ENCODE data around the gene AATK.

The AATK gene

GRCh38 chr17:81136366-81136765, 29.7 kb downstream of the AATK start:
- peaks cover 3% of the 10 kb centered on the region for H3K27me3 ChIP-seq (ENCODE audit: insufficient read depth, insufficient read length)
- DNase-seq (ENCODE audit: low read depth, low spot score): no peak
- no peak for TF ChIP-seq SUZ12 (IDR thresholded peaks at IDR 0.05; ENCODE audit: extremely low read depth, insufficient read depth, insufficient read length)
- TF ChIP-seq ZNF274 (IDR thresholded peaks at IDR 0.05; ENCODE audit: low read depth, low read length): no peak
- TF ChIP-seq YY1 (IDR thresholded peaks at IDR 0.05; ENCODE audit: insufficient read depth, insufficient read length): no peak
- H3K4me1 ChIP-seq (ENCODE audit: insufficient read depth, insufficient read length): peaks cover 21% of the 10 kb centered on the region
- no peak overlapping the region for H3K9ac ChIP-seq (ENCODE audit: insufficient read length, low read depth)
- no peaks in the 10 kb centered on the region; the same call in 1 of the 2 replicates for H3K9me3 ChIP-seq (ENCODE audit: insufficient read depth, low read length)
- no peaks in the 10 kb centered on the region for H3K36me3 ChIP-seq (ENCODE audit: insufficient read depth, insufficient read length, low read length)
- H3K4me3 ChIP-seq (ENCODE audit: insufficient read length, low read depth): no peak overlapping the region

- H3K27me3 ChIP-seq (ENCODE audit: insufficient read depth, insufficient read length): peaks cover 3% of the 10 kb centered on the region
- H3K4me3 ChIP-seq (ENCODE audit: insufficient read length, low read depth): no peak overlapping the region
- H3K36me3 ChIP-seq (ENCODE audit: insufficient read depth, insufficient read length, low read length): no peaks in the 10 kb centered on the region
- no peaks in the 10 kb centered on the region; the same call in 1 of the 2 replicates for H3K9me3 ChIP-seq (ENCODE audit: insufficient read depth, low read length)
- TF ChIP-seq ZNF274 (IDR thresholded peaks at IDR 0.05; ENCODE audit: low read depth, low read length) (no peak), SUZ12 (IDR thresholded peaks at IDR 0.05; ENCODE audit: extremely low read depth, insufficient read depth, insufficient read length) (no peak), YY1 (IDR thresholded peaks at IDR 0.05; ENCODE audit: insufficient read depth, insufficient read length) (no peak)
- H3K4me1 ChIP-seq (ENCODE audit: insufficient read depth, insufficient read length): peaks cover 24% of the 10 kb centered on the region
- no peak overlapping the region for H3K9ac ChIP-seq (ENCODE audit: insufficient read length, low read depth)
- DNase-seq (ENCODE audit: low read depth, low spot score): no peak
These were observed 30.3 kb downstream of the AATK start for GRCh38 chr17:81135505-81136278.

- DNase-seq (ENCODE audit: low read depth, low spot score): no peak
- no peak overlapping the region for H3K4me3 ChIP-seq (ENCODE audit: insufficient read length, low read depth)
- TF ChIP-seq ZNF274 (IDR thresholded peaks at IDR 0.05; ENCODE audit: low read depth, low read length) (no peak), YY1 (IDR thresholded peaks at IDR 0.05; ENCODE audit: insufficient read depth, insufficient read length) (no peak), SUZ12 (IDR thresholded peaks at IDR 0.05; ENCODE audit: extremely low read depth, insufficient read depth, insufficient read length) (no peak)
- H3K27me3 ChIP-seq (ENCODE audit: insufficient read depth, insufficient read length): peaks cover 3% of the 10 kb centered on the region
- no peaks in the 10 kb centered on the region for H3K36me3 ChIP-seq (ENCODE audit: insufficient read depth, insufficient read length, low read length)
- peaks cover 32% of the 10 kb centered on the region for H3K4me1 ChIP-seq (ENCODE audit: insufficient read depth, insufficient read length)
- peak overlapping the region; percentile 2 for H3K9ac ChIP-seq (ENCODE audit: insufficient read length, low read depth)
- H3K9me3 ChIP-seq (ENCODE audit: insufficient read depth, low read length): no peaks in the 10 kb centered on the region; the same call in 1 of the 2 replicates
These were observed 31.8 kb downstream of the AATK start for GRCh38 chr17:81134064-81134781.

DNA sequence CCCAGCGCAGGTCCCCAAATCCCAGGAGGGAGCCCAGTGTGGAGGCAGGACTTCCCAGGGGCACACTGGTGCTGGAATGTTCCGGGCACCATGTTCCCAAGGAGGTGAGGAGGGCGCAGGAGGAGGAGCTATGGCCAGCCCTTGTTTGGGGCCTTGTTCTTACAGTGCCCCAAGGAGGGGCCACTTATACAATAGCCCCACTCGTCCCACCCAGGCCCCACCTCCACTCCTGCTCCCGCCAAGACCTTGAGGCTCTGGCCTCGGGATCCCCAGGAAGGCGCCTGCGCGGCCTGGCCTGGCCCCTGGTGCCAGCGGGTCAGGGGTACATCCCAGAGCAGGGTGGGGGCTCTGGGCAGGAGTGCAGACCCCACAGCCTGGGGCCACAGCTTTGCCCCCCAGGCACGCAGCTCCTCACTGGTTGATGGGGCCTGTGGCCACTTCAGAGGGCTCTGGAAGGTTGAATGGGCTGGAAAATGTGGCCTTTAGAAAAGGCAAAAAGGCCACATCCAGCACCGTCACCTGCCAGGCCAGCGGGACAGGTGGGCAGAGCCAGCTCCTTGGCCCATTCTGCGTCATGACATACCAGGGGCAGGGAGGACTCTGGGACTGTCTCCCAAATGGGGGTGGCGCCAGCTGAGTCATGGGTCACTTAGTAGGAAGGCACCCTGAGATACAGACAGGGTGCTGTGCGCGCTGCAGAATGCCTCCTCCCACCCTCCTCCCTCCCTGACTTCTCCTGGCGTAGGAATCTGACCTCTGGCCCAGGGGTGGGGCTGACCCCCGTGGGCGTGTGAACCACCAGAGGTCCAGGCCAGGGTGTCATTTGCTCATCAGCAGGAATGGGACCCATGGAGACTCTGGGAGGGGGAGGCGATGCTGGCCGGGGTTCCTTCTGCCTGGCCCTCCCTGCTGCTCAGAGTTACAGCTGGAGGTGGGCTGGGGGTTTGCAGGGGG, 33.0 kb downstream of the AATK start:
- H3K4me1 ChIP-seq (ENCODE audit: insufficient read depth, insufficient read length): peaks cover 39% of the 10 kb centered on the region
- no peak for DNase-seq (ENCODE audit: low read depth, low spot score)
- no peak for TF ChIP-seq ZNF274 (IDR thresholded peaks at IDR 0.05; ENCODE audit: low read depth, low read length)
- TF ChIP-seq SUZ12 (IDR thresholded peaks at IDR 0.05; ENCODE audit: extremely low read depth, insufficient read depth, insufficient read length): no peak
- no peak for TF ChIP-seq YY1 (IDR thresholded peaks at IDR 0.05; ENCODE audit: insufficient read depth, insufficient read length)
- no peaks in the 10 kb centered on the region; the same call in 1 of the 2 replicates for H3K9me3 ChIP-seq (ENCODE audit: insufficient read depth, low read length)
- no peak overlapping the region for H3K4me3 ChIP-seq (ENCODE audit: insufficient read length, low read depth)
- H3K36me3 ChIP-seq (ENCODE audit: insufficient read depth, insufficient read length, low read length): no peaks in the 10 kb centered on the region
- H3K27me3 ChIP-seq (ENCODE audit: insufficient read depth, insufficient read length): no peaks in the 10 kb centered on the region
- no peak overlapping the region for H3K9ac ChIP-seq (ENCODE audit: insufficient read length, low read depth)

GRCh38 chr17:81132197-81132540, 33.9 kb downstream of the AATK start:
- H3K4me3 ChIP-seq (ENCODE audit: insufficient read length, low read depth): no peak overlapping the region
- H3K9ac ChIP-seq (ENCODE audit: insufficient read length, low read depth): no peak overlapping the region
- no peaks in the 10 kb centered on the region for H3K9me3 ChIP-seq (ENCODE audit: insufficient read depth, low read length)
- no peaks in the 10 kb centered on the region for H3K36me3 ChIP-seq (ENCODE audit: insufficient read depth, insufficient read length, low read length)
- DNase-seq (ENCODE audit: low read depth, low spot score): no peak
- H3K4me1 ChIP-seq (ENCODE audit: insufficient read depth, insufficient read length): peaks cover 41% of the 10 kb centered on the region
- no peaks in the 10 kb centered on the region for H3K27me3 ChIP-seq (ENCODE audit: insufficient read depth, insufficient read length)
- TF ChIP-seq ZNF274 (IDR thresholded peaks at IDR 0.05; ENCODE audit: low read depth, low read length): no peak
- no peak for TF ChIP-seq YY1 (IDR thresholded peaks at IDR 0.05; ENCODE audit: insufficient read depth, insufficient read length)
- TF ChIP-seq SUZ12 (IDR thresholded peaks at IDR 0.05; ENCODE audit: extremely low read depth, insufficient read depth, insufficient read length): no peak

- Histone ChIP-seq H3K9me3 (ENCODE audit: insufficient read depth, low read length) (no peaks in the 10 kb centered on the region), H3K27me3 (ENCODE audit: insufficient read depth, insufficient read length) (no peaks in the 10 kb centered on the region), H3K4me3 (ENCODE audit: insufficient read length, low read depth) (no peak overlapping the region), H3K36me3 (ENCODE audit: insufficient read depth, insufficient read length, low read length) (no peaks in the 10 kb centered on the region), H3K9ac (ENCODE audit: insufficient read length, low read depth) (no peak overlapping the region), H3K4me1 (ENCODE audit: insufficient read depth, insufficient read length) (peaks cover 44% of the 10 kb centered on the region)
- no peak for DNase-seq (ENCODE audit: low read depth, low spot score)
- TF ChIP-seq SUZ12 (IDR thresholded peaks at IDR 0.05; ENCODE audit: extremely low read depth, insufficient read depth, insufficient read length) (no peak), YY1 (IDR thresholded peaks at IDR 0.05; ENCODE audit: insufficient read depth, insufficient read length) (no peak), ZNF274 (IDR thresholded peaks at IDR 0.05; ENCODE audit: low read depth, low read length) (no peak)
These were observed 34.4 kb downstream of the AATK start for GRCh38 chr17:81131486-81132196.

Data from NT2/D1 (cell line).